HG03025 (cell line): ENCODE measurements around the gene GPR160.

Experiments
- ATAC-seq: cut with Tn5 transposase; IDR thresholded peaks from one replicate; pipeline ENCODE4 v1.9.1; 2021; ENCODE audit warnings: mild to moderate bottlenecking, moderate library complexity; ENCODE audit not compliant: unreplicated experiment, low FRiP score

The GPR160 gene

GRCh38 chr3:170062769-170063168 is 25.0 kb downstream of the GPR160 start:
- ATAC-seq: no peak

DNA sequence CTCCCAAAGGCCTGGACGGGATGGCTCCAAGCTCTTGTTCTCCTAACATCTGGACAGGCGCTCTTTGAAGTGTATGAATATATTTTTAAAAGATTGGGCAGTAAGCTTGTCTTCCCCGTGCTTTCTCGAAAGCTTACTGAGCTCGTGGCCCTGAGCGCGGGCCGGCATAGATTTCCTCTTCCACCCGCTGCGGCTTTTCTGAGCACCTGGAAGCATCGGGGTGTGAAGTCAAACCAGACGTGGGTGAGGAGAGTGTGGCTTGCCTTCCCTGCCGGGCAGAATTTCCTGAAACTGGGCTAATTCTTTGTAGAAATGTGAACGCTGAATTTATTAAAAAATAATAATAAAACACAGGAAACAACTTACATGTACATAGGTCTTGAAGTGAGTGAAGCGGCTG is 25.9 kb downstream of the GPR160 start:
- no peak for ATAC-seq

- ATAC-seq: no peak
Measured at GRCh38 chr3:170064108-170064507, 26.3 kb downstream of the GPR160 start.

DNA sequence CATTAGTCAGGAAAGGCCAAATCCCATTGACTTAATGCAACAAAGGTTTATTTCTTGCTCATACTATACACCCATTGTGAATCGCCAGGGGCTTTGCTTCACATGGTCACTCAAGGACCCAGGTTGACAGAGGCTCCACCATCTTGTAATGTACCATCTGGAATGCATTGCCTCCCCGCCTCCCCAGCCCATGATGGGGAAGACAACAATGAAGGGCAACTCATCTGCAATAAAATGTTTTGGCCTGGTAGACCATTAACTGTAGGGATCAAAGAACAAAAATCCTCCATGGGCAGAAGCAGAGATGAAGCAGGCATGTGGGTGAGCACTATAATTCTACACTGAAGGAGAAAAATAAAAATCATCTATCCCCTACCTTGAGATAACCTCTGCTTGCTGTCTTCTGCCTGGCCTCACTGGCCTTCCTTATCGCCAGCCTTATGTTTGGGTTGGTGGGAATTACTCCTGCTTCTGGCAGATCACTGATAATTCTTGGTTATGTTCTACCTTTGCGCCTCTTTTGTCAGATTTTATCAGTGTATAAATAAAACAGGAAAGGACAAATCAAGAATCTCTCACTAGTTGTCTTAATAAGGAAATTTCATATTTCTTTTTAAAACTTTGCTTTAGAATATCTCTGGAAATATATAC is 37.8 kb downstream of the GPR160 start:
- ATAC-seq: no peak

DNA sequence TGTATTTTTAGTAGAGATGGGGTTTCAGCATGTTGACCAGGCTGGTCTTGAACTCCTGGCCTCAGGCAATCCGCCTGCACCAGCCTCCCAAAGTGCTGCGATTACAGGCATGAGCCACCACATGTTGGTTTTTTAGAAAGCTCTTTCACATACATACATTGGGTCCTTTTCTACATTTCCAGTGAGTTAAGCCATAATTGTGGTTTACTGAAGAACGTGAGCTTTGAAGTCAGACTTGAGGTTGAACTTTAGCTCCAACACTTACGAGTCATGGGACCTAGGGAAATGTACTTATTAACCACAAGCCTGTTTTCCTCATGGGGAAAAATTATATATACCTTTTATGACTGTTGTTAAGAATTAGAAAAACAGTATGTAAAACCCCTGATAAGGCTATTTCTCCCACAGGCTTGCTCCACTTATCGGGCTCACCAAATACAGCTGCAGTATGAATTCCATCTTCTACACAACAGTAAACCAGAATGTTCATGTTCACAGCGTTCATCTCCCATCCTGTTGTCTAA is 39.0 kb downstream of the GPR160 start:
- ATAC-seq: no peak

- no peak for ATAC-seq
Measured at GRCh38 chr3:170077361-170077760, 39.6 kb downstream of the GPR160 start.

DNA sequence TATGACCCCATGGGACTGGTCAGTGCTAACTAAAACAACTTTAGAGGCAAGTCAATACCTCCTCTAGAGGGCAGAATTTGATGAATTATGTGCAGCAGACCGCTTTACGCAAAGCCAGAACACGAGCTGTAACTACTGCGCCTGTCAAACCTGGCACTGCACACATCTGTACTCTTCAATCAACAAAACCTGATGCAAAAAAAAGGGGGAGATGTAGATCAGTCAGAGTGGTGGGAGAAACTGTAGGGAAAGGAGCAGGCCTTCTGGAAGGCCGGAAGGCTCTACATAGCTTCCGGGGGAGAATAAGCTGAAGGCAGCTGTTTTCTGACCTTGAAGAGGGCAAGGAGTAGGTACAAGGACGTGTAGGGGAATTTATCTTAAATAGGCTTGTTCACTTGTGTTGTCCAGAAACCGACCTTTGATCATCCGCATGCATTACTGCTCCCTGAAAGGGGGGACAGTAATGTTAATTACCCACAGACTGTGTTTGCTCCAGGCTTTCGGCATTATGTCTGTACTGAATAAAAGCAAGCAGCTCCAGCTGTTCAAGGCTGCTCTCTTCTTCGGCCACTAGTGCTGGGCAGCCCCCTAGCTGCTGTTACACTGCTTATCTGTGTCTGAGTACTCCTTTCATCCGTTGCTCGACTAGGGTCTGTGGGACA is 41.0 kb downstream of the GPR160 start:
- no peak for ATAC-seq

DNA sequence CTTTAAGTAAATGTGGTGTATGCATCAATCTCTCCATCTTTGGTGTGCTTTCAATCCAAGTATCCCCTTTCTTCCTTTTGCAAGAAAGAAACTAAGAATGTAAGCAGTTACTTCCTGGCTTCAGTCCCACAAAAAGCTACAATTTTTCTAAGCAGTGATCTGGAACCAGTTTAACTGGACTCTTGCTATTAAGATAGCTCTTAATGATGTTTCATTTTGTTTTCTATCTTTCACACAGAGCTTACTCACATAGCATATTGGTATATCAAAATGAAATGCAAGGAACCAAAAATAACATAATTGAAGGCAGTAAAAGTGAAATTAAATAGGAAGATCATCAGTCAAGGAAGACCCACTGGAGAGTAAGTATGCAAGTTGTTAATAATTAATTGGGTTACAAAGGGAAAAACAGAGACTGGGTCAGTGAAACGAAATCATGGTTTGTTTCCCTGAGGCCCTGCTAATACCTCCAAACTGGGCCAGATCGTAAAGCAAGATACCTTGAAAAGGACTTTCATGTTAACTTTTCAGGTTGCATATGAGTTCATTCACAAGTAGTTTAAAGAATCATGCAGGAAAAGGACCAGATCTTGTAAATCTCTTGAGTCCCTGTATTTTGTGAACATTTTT is 41.9 kb downstream of the GPR160 start:
- ATAC-seq: no peak

GRCh38 chr3:170080605-170081004 is 42.8 kb downstream of the GPR160 start:
- no peak for ATAC-seq

GRCh38 chr3:170081079-170081741 is 43.4 kb downstream of the GPR160 start:
- no peak for ATAC-seq

DNA sequence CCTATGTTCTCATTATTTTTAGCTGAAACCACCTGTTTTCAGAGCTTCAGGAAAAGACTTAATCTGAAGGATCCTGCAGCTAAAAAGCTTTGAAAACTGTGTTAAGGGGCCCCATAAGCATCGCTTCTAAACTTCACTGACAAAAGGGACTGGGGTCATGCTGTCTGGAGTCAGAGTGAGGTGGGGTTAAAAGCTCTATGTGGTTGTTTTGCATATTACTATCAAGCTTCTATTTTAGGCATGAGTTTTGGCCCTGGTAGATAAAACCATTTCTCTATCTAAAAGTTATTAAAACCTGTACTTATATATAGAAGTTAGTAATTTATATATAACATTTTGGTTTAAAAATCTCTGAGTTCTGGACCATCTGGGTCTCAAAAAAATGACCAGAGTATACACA is 45.5 kb downstream of the GPR160 start:
- ATAC-seq: no peak

GRCh38 chr3:170085396-170085795 is 47.6 kb downstream of the GPR160 start:
- ATAC-seq: no peak

DNA sequence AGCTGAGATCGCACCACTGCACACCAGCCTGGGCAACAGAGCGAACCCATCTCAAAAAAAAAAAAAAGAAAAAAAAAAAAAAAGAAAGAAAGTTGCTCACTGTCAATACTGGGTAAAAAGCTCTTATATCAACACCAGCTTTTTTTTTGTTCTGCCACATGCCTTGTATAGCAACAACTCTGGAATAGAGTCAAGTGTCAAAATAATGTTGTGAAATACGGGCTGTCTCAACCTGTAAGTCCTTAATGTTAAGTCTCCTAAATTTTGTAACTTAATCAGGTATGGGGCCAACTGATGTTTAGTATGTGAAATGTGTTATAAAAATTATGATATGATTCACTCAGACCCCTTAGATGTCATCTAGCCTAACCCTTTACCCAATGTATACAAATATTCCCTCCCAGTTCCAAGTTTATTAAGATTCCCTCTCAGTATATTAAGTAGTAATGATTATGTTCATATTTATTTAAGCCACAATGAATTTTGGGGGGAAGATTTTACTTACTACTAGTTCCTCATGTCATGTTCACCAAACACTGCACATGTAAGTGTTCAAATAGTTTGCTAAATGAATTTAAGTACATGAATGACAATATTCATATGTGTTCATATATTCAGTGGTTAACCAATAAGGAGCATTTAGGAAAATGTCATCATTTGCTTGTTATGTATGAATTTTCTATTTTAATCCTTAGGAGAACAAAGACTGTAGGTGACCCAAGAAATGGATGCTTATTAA is 52.2 kb downstream of the GPR160 start:
- no peak for ATAC-seq

GRCh38 chr3:170090601-170090981 is 52.8 kb downstream of the GPR160 start:
- ATAC-seq: no peak

DNA sequence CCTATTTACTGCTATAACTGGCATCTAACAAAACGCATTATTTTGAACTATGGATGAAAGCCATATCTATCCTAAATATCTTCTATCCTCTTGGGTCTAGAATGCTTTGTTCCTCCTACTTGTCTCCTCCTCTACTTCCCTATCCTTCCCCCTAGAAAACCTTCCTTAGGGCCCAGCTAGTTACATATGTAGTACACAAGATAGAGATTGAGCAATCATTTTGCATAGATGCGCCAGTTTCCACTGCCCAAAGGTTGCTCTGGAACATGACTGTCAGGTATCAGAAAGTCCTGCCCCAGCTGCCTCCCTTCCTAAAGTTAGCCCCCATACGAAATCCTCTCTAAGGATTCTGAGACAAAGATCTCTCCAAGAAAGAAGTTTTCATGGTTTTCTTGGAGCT is 55.1 kb downstream of the GPR160 start:
- ATAC-seq: no peak

GRCh38 chr3:170095771-170096170 is 58.0 kb downstream of the GPR160 start:
- no peak for ATAC-seq

- no peak for ATAC-seq
Measured at GRCh38 chr3:170096342-170096741, 58.5 kb downstream of the GPR160 start.

GRCh38 chr3:170098753-170099152 is 61.0 kb downstream of the GPR160 start:
- no peak for ATAC-seq

DNA sequence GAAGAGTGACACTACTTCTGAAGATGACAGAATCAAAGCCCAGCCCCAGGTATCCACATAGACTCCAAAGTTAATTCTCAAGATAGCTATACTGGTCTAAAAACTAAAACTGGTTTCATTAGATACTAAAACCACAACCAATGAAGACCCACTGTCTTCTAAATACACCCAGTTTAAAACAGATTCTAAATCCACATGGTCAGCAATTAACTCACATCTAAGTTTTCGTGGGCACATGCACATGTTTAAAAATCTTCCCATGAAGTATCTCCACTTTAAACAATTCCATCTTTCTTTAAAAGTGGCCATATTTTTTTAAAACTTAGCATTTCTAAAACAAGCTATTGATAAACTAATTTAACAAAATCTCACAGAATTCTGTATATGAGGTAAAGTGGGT is 63.1 kb downstream of the GPR160 start:
- ATAC-seq: no peak

GRCh38 chr3:170102431-170102830 is 64.6 kb downstream of the GPR160 start:
- ATAC-seq: no peak

DNA sequence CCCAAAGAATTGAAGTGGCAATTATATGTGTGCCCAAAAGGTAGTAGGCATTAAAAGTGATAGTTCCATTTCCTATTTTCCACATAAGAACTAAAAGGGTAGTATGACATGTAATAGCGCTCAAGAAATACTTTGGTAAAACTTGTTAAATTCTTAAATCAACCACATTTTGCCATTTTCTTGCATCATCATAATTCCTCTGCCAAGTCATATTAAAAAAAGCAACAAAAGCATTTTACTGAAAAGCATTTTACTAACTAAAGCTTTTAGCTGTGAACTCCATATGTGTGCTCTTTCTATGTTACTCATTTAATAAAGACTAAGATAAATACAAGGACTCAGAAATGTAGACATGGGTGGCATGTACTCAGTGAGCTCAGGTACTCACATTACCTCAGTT is 70.1 kb downstream of the GPR160 start:
- no peak for ATAC-seq
